AG09309 (cell line): ENCODE data around the gene GLG1.
"Not testable (repeated sequence)": the region's sequence is repeated elsewhere in the genome, so short reads cannot be mapped to it uniquely, and the experiment has no call there.

Experiments
- DNase-seq: peaks from one replicate; pipeline ENCODE4 v3.0.0-alpha.2; 2010; ENCODE audit warnings: low read depth
- H3K4me3 ChIP-seq: 2 replicates; pipeline ENCODE4 v1.5.1; 2011; ENCODE audit warnings: mild to moderate bottlenecking, low read depth, low read length, moderate library complexity; ENCODE audit not compliant: control insufficient read depth
- TF ChIP-seq, protein P1 (sequence below): IDR thresholded peaks from 2 replicates; pipeline ENCODE4 v1.5.1; 2011; ENCODE audit warnings: mild to moderate bottlenecking, low read depth, low read length, inconsistent platforms; ENCODE audit not compliant: insufficient read depth, control insufficient read depth; ENCODE audit errors: missing control alignments

GLG1 gene

DNA sequence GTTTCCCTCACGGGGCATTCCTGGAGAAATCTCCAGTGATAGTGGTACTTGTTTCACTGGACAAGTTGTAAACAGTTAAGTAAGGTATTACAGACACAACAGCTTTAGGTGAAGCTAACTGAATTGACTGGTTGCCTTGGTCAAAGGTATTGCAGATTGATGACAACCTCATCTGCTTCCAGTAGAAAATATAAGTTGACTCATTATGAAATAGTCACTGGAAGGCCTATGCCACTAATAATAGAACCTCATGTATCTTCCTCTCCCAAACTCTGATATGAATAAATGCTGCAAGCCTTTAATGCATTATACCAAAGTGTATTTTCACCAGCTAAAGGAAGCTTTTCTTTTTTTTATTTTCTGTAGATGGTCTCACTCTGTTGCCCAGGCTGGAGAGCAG lies 44.8 kb downstream of the GLG1 start:
- DNase-seq: no peak
- TF ChIP-seq, protein P1, sequence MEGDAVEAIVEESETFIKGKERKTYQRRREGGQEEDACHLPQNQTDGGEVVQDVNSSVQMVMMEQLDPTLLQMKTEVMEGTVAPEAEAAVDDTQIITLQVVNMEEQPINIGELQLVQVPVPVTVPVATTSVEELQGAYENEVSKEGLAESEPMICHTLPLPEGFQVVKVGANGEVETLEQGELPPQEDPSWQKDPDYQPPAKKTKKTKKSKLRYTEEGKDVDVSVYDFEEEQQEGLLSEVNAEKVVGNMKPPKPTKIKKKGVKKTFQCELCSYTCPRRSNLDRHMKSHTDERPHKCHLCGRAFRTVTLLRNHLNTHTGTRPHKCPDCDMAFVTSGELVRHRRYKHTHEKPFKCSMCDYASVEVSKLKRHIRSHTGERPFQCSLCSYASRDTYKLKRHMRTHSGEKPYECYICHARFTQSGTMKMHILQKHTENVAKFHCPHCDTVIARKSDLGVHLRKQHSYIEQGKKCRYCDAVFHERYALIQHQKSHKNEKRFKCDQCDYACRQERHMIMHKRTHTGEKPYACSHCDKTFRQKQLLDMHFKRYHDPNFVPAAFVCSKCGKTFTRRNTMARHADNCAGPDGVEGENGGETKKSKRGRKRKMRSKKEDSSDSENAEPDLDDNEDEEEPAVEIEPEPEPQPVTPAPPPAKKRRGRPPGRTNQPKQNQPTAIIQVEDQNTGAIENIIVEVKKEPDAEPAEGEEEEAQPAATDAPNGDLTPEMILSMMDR: no peak

DNA sequence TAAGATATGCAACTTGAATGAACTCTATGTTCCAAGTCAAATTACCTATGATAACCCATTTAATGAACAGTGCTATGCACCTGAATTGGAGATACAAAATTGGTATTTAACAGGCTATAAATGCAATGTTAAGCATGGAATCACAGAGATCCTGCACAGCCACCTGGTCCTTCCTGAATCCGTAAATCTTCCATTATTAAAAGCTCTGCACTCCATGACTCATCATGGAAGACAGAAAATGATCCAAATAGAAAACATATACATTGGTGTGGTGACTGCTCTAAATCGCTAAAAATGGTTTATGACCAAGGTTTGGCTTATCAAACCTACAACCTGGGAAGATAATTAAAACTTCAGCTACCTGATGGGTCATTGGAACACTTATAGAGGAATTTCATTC lies 45.3 kb downstream of the GLG1 start:
- TF ChIP-seq, protein P1: no peak
- no peak overlapping the region for H3K4me3 ChIP-seq
- no peak for DNase-seq

More for the DNA sequence above, 44.8 kb downstream of the GLG1 start:
- no peak overlapping the region for H3K4me3 ChIP-seq

DNA sequence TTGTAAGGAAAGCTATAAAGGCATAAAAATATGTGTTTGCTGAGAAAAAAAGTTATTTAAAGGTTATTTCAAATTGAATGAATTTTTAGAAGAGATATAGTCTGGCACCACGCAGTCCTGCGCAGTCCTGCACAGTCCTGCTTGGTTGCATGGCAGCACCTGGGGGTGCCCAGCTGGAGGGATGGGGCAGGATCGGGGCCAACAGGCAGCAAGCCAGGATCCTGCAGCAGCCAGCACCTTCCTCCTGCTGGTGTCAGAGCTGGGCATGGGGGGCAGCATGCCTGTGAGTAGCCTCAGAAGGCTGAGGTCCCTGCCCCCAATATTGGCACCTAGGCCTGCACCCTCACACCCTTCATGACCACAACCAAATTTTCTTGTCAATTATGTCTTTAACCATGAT lies 46.0 kb downstream of the GLG1 start:
- DNase-seq: no peak
- TF ChIP-seq, protein P1: no peak
- H3K4me3 ChIP-seq: no peak overlapping the region

DNA sequence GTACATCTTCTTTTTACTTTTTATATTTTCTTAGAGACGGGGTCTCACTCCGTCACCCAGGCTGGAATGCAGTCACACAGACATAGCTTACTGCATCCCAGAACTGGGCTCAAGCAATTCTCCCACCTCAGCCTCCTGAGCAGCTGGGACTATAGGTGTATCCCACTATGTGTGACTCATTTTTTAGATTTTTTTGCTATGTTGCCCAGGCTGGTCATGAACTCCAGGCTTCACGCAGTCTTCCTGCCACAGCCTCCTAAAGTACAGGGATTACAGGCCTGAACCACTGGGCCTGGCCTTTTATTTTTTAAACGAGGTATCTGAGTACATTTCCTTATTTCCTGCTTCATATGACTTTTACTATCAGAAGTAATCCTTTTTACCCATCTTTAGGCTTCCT lies 48.0 kb downstream of the GLG1 start:
- H3K4me3 ChIP-seq: no peak overlapping the region
- TF ChIP-seq, protein P1: no peak
- DNase-seq: no peak

DNA sequence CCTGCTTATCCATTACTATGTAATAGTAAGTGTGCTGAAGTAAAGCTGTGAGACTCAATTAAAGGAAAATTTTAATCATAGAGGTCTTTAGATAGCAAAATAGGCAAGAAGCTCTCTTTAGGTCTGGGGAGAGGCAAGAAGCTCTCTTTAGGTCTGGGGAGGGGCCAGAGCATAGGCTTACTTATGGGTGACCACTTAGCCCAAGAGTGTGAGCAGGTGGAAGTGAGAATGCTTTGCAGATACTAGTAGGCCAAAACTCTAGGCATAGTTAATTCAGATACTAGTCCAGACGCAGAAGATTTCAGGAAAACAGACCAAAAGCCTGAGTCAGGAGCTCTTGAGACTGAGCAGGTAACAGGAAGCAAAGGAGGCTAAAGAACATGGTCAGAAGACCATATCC lies 49.6 kb downstream of the GLG1 start:
- DNase-seq: no peak
- TF ChIP-seq, protein P1: no peak
- H3K4me3 ChIP-seq: no peak overlapping the region

DNA sequence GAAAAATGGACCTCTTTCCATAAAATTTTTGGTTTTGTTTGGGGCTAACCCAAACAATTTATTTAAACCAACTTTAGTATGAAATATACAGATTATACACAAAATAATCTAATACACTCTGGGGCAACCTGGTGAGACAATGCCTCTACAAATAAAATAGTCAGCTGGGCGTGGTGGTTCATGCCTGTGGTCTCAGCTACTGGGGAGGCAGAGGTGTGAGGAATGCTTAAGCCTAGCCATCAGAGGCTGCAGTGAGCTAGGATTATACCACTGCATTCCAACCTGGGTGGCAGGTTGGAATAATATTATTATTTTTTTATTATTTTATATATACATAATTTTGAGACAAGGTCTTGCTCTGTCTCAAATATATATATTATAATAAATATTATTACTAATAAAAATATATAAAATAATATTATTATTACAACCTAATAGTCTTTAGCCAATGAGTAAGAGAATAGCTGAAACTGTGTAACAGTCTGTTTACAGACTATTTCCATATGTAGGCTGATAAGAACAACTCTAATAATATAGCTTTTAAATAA lies 50.5 kb downstream of the GLG1 start:
- TF ChIP-seq, protein P1: no peak
- DNase-seq: no peak
- no peak overlapping the region for H3K4me3 ChIP-seq

DNA sequence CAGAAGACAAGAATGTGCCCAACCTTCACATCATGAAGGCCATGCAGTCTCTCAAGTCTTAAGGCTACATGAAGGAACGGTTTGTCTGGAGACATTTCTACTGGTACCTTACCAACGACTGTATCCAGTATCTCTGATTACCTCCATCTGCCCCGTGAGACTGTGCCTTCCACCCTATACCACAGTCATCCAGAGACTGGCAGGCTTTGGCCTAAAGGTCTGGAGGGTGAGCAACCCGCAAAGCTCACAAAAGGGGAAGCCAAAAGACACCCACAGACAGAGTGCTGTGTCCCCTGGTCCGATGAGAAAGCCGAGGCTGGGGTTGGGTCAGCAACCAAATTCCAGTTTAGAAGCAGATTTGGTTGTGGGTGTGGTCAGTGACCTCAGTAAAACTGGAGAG lies 54.6 kb downstream of the GLG1 start:
- H3K4me3 ChIP-seq, DNase-seq: not testable (repeated sequence)

DNA sequence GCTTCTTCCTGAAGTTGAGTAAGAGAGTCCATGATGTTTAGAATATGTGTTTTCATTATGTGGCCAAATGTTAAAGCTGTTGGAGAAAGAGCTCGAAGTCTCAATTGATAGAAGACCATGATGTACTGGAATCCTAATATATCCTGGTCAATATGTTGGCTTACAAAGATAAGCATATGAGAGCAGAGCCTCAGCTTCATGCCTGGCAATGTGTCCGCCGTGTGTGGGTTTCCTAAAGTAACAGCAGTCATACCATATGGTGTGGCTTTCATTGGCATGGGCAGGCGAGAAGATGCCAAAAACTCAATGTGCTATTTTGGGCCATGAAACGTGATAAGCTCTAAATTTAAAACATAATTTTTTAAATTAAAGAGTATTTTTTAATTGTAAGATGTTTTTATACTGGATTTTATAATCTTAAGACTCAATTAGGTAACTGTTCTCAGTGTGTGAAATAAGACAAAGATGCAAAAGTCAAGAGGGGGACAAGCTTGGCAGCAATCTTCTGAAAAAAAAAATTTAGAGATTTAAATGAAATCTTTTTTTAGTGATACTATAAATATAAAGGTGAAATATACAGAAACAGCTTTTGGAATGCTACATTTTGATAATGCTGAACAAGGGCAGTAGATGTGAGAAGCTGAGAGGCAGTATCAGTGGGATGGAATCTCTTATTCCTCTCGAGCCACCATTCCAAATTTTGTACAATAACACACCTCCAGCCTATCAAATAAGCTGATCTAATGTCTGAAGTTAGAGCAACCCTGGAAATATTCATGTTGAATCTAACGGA lies 56.5 kb downstream of the GLG1 start:
- not testable (repeated sequence) for DNase-seq, H3K4me3 ChIP-seq

DNA sequence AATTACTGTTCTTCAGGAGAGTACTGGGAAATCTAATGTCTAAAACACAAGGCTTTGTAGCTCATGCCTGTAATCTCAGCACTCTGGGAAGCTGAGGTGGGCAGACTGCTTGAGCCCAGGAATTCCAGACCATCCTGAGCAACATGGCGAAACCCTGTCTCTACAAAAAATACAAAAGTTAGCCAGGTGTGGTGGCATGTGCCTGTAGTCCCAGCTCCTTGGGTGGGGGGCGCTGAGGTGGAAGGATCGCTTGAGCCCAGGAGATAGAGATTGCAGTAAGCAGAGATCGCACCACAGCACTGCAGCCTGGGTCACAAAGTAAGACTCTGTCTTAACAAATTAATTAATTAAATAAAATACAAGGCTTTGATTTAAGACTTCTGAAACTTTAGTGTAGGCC lies 60.8 kb downstream of the GLG1 start:
- DNase-seq, H3K4me3 ChIP-seq: not testable (repeated sequence)

DNA sequence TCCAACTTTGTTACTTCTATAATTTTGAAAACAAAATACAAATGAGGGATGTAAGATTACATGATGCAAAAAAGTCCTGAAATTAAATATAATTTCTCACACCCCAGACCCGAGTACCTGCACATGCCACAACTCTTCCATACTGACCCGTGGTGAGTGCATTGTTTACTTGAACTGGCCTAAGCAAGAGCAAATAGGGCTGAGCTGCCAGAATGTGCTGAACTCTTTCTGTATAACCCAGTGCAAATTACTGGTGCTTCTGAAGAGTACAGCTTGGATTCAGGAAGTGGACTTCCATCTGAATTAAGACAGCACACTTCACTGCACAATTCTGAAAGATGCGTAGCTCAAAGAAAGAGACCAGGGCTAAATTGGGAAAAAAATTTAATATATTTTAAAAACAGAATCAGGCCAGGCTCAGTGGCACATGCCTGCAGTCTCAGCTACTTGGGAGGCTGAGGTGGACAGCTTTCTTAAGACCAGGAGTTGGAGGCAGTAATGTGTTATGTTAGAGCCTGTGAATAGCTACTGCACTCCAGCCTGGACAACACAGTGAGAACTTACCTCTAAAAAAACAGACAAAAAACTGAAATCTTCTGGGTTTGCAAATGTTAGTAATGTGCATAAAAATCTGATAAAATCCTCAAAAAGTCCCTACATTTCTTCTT lies 63.9 kb downstream of the GLG1 start:
- not testable (repeated sequence) for DNase-seq, H3K4me3 ChIP-seq
